HepG2 (cell line): ENCODE results near the gene CD300LG.

Experiments used
- CCAR2 ChIP-seq: fragments of 200-400 bp; formaldehyde crosslinking; optimal IDR thresholded peaks from 2 replicates; pipeline ENCODE3; 2018; ENCODE audit warnings: low read depth, mild to moderate bottlenecking, low read length, moderate library complexity
- EP300 ChIP-seq, 3 experiments: sonication (generic) in 1 of 3; formaldehyde crosslinking in 1 of 3; IDR thresholded peaks; 2 replicates each; pipeline versions ENCODE4 v1.5.1 to v1.6.1; 2011 to 2020; ENCODE audit warnings: low read depth in 2 of 3, low read length in 2 of 3, borderline replicate concordance in 1 of 3, improper control_type of control experiment in 1 of 3, mild to moderate bottlenecking in 1 of 3, missing genetic modification reagents in 1 of 3, moderate library complexity in 1 of 3

GRCh38 chr17:43834106-43834505 is 12.9 kb upstream of the CD300LG start:
- TF ChIP-seq CCAR2 (no peak), EP300 (IDR thresholded peaks at IDR 0.05; ENCODE audit: low read depth in 2 of 2, low read length in 2 of 2) (no peak), EP300 (CRISPR knock-in tag; IDR thresholded peaks at IDR 0.05; ENCODE audit: borderline replicate concordance) (no peak)
